ENCODE measurements around the gene ATP6V1E1. TPM values are rescaled to one million over a fixed set of nuclear protein-coding genes. Genes with fewer than 3 reads are reported as not detected.
"Not testable (repeated sequence)": the region's sequence is repeated elsewhere in the genome, so short reads cannot be mapped to it uniquely, and the experiment has no call there.

ATP6V1E1 gene
- total RNA-seq, 4 donors from 2014 or later: 88.6 to 132 (median 119) TPM

GRCh38 chr22:17648569-17648968, 20.0 kb upstream of the ATP6V1E1 start:
- DNase-seq: no peak
- no peak overlapping the region for H3K4me3 ChIP-seq (replicated peaks in 1 of 3)
- TF ChIP-seq POLR2A (IDR thresholded peaks at IDR 0.05) (no peak), CTCF (IDR thresholded peaks at IDR 0.05) (no peak)
- WGBS, 2 donors: 82 to 85% methylated on average over 1 of the region's 1 CpG
- no peaks in the 10 kb centered on the region for H3K27me3 ChIP-seq
- no peaks in the 10 kb centered on the region for H3K4me1 ChIP-seq
- H3K9me3 ChIP-seq: no peaks in the 10 kb centered on the region
- intact Hi-C loops (cut with DNase I): no loop called here
- no peaks in the 10 kb centered on the region for H3K36me3 ChIP-seq
- no peak overlapping the region for H3K27ac ChIP-seq

DNA sequence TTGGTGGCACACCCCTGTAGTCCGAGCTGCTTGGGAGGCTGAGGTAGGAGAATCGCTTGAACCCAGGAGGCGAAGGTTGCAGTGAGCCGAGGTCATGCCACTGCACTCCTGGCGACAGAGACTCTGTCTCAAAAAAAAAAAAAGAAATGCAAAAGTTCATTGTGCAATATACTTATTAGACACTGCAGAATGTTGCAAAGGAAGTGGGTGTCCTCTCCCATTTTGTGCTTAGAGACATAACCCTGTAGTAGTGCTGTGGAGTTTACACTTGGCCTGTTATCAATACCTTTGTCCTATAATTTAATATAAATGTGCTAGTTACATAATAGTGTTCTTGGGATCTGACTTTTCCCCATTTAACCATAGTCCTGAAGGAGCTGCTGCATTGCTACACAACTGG, 19.4 kb upstream of the ATP6V1E1 start:
- intact Hi-C loops (cut with DNase I): no loop called here
- DNase-seq: no peak
- WGBS, 2 donors: 93 to 95% methylated on average over 5 of the region's 5 CpGs

DNA sequence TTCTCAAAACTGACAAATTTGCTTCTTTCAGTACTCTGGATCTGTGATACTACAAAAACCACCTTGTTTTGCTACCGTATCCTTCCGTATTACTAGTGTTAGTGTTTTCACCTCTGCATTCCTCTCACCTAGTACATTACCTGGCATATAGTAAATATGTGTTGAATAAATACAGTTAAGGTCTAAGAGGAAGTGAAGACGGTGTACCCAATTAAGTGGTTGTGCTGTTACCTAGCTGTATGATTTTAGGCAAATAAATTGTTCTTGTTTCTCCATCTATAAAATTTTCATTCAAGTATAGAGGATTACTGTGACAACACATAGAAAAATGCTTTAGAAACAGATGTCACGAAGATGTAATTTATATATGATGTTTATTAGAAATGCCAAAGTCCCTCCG, 18.9 kb upstream of the ATP6V1E1 start:
- H3K4me1 ChIP-seq: no peaks in the 10 kb centered on the region
- TF ChIP-seq CTCF (IDR thresholded peaks at IDR 0.05) (no peak), POLR2A (IDR thresholded peaks at IDR 0.05) (no peak)
- intact Hi-C loops (cut with DNase I): no loop called here
- no peaks in the 10 kb centered on the region for H3K36me3 ChIP-seq
- no peak overlapping the region for H3K27ac ChIP-seq
- no peak overlapping the region for H3K4me3 ChIP-seq (replicated peaks in 1 of 3)
- no peaks in the 10 kb centered on the region for H3K27me3 ChIP-seq
- whole genome bisulfite sequencing, 2 donors: 92 to 94% methylated on average over 5 of the region's 5 CpGs
- no peak for DNase-seq
- no peaks in the 10 kb centered on the region for H3K9me3 ChIP-seq

More for the DNA sequence above, 19.4 kb upstream of the ATP6V1E1 start:
- no peaks in the 10 kb centered on the region for H3K36me3 ChIP-seq
- no peak overlapping the region for H3K27ac ChIP-seq
- H3K9me3 ChIP-seq: no peaks in the 10 kb centered on the region
- no peaks in the 10 kb centered on the region for H3K27me3 ChIP-seq
- H3K4me1 ChIP-seq: no peaks in the 10 kb centered on the region
- H3K4me3 ChIP-seq (replicated peaks in 1 of 3): no peak overlapping the region
- TF ChIP-seq CTCF (IDR thresholded peaks at IDR 0.05): no peak

DNA sequence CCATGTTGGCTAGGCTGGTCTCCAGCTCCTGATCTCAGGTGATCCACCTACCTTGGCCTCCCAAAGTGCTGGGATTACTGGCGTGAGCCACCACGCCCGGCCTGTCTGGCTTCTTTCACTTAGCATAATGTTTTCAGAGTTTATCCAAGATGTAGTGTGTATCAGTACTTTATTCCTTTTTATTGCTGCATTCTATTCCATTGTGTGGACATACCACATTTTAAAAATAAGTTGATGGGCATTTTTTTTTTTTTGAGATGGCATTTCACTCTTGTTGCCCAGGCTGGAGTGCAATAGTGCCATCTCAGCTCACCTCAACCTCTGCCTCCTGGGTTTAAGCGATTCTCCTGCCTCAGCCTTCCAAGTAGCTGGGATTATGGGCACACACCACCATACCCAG, 13.8 kb upstream of the ATP6V1E1 start:
- H3K9me3 ChIP-seq; H3K27ac ChIP-seq; H3K27me3 ChIP-seq; DNase-seq; H3K4me3 ChIP-seq (replicated peaks in 1 of 3); H3K36me3 ChIP-seq; intact Hi-C loops (cut with DNase I): not testable (repeated sequence)
- peaks cover 12 to 16% of the 10 kb centered on the region in 2 donors for H3K4me1 ChIP-seq
- 90 to 98% methylated on average over 4 of the region's 4 CpGs for WGBS, 2 donors

DNA sequence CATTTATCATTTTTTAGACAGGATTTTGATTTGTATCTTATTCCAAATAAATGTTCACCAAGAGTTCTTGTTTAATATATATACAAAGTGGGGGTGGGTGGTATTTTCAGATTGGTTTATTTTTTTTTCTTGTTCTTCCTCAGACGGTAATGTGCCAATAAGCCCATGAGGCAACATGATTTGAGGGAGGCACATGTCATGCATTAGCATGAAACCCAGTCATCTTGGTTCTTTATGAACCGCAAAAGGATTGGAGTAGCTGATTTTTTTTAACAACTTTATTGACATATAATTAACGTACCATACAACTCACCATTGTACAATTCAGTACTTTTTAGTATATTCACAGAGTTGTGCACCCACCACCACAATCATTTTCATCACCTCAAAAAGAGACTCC, 12.7 kb upstream of the ATP6V1E1 start:
- TF ChIP-seq CTCF (IDR thresholded peaks at IDR 0.05): no peak
- no peak for TF ChIP-seq POLR2A (IDR thresholded peaks at IDR 0.05)
- intact Hi-C loops (cut with DNase I): no loop called here
- Histone ChIP-seq H3K27ac (no peak overlapping the region), H3K9me3 (no peaks in the 10 kb centered on the region), H3K27me3 (no peaks in the 10 kb centered on the region), H3K4me3 (replicated peaks in 1 of 3) (no peak overlapping the region), H3K36me3 (no peaks in the 10 kb centered on the region), H3K4me1 (peaks cover 12 to 17% of the 10 kb centered on the region in 2 donors)
- DNase-seq: no peak
- WGBS, 2 donors: 60 to 83% methylated on average over 3 of the region's 3 CpGs

- Histone ChIP-seq H3K9me3 (no peaks in the 10 kb centered on the region), H3K36me3 (no peaks in the 10 kb centered on the region), H3K27me3 (no peaks in the 10 kb centered on the region), H3K4me3 (replicated peaks in 1 of 3) (peak overlapping the region; percentile 56 to 79 (median 79)), H3K4me1 (peaks cover 12 to 17% of the 10 kb centered on the region in 2 donors), H3K27ac (peak overlapping the region; percentile 92 to 99 (median 94))
- intact Hi-C loops (cut with DNase I): no loop called here
- 7 to 11% methylated on average over 8 of the region's 8 CpGs for WGBS, 2 donors
- DNase-seq: no peak
- TF ChIP-seq POLR2A (IDR thresholded peaks at IDR 0.05) (no peak), CTCF (IDR thresholded peaks at IDR 0.05) (no peak)
Observed at GRCh38 chr22:17639247-17639741, 10.7 kb upstream of the ATP6V1E1 start.

All from thyroid gland (tissue), 4 donors.